Panc1 (cell line): ENCODE measurements around the gene PDPK1. TPM values are rescaled to one million over a fixed set of nuclear protein-coding genes. Genes with fewer than 3 reads are reported as not detected.
"Not testable (repeated sequence)": the region's sequence is repeated elsewhere in the genome, so short reads cannot be mapped to it uniquely, and the experiment has no call there.

Experiments
- ATAC-seq: fragments of 200-7000 bp; cut with Tn5 transposase; 2 replicates; pipeline ENCODE4 v1.9.1; 2020; ENCODE audit warnings: mild to moderate bottlenecking, moderate library complexity
- BruUV-seq: library from RNA; stranded (reverse); fragments of 400-500 nt; replicated peaks from 2 replicates; lab custom pipeline; 2021; lab: Mats Ljungman, UMichigan
- CTCF ChIA-PET: fragments of 300-600 bp; sonication (Branson Sonifier 250); formaldehyde crosslinking; loops from one replicate; lab custom pipeline; 2022; ENCODE audit warnings: antibody characterized with exemption; lab: Charles Lee
- POLR2A ChIA-PET: fragments of 300-600 bp; sonication (Branson Sonifier 250); formaldehyde crosslinking; loops from one replicate; lab custom pipeline; 2022; ENCODE audit warnings: antibody characterized with exemption; lab: Charles Lee
- DNase-seq: peaks from one replicate; pipeline ENCODE4 v3.0.0-alpha.2; 2010; ENCODE audit warnings: low read depth, low spot score
- H3K27ac ChIP-seq: 2 replicates; pipeline ENCODE4 v1.5.1; 2011; ENCODE audit warnings: mild to moderate bottlenecking, low read length, inconsistent platforms
- H3K27me3 ChIP-seq: fragments of 200-500 bp; sonication (Bioruptor generic); 2 replicates; pipeline ENCODE4 v1.6.0; 2014; ENCODE audit warnings: low read length, inconsistent platforms; ENCODE audit not compliant: control insufficient read depth, insufficient read depth
- H3K36me3 ChIP-seq: fragments of 200-500 bp; sonication (Bioruptor generic); 2 replicates; pipeline ENCODE4 v1.5.1; 2014; ENCODE audit warnings: inconsistent platforms, mild to moderate bottlenecking, low read length, moderate library complexity; ENCODE audit not compliant: control insufficient read depth, insufficient read depth
- H3K4me1 ChIP-seq: 2 replicates; pipeline ENCODE4 v1.5.1; 2011; ENCODE audit warnings: inconsistent platforms, mild to moderate bottlenecking, low read length, moderate library complexity; ENCODE audit not compliant: control insufficient read depth, insufficient read depth
- H3K4me3 ChIP-seq, 2 experiments: 2 replicates each; pipeline ENCODE4 v1.5.1; 2011 to 2012; ENCODE audit warnings: low read depth in 2 of 2, low read length in 2 of 2, mild to moderate bottlenecking in 2 of 2, inconsistent platforms in 1 of 2, moderate library complexity in 1 of 2
- H3K9me3 ChIP-seq: fragments of 200-500 bp; sonication (Bioruptor generic); 2 replicates; pipeline ENCODE4 v1.5.1; 2014; ENCODE audit warnings: low read depth, mild to moderate bottlenecking, inconsistent platforms, low read length, moderate library complexity; ENCODE audit not compliant: control insufficient read depth, insufficient read depth
- in situ Hi-C: cut with HindIII; loops from 2 replicates; pipeline ENCODE4 v1.10.0; 2016; ENCODE audit warnings: low sequenced_read_pairs, low pct_unique_long_range_greater_than_20kb
- intact Hi-C: fragments of 100-400 bp; cut with micrococcal nuclease; formaldehyde crosslinking; loops from one replicate; pipeline ENCODE4 v1.10.0; 2022; ENCODE audit not compliant: unreplicated experiment
- total RNA-seq: library from RNA; stranded (reverse); gene quantifications from one replicate; pipeline ENCODE4 v1.2.1, GENCODE V29; 2021; ENCODE audit not compliant: unreplicated experiment

The PDPK1 gene
- total RNA-seq, 1 experiment from 2014 or later = 43.2 TPM

- CTCF ChIA-PET, H3K9me3 ChIP-seq, intact Hi-C loops, in situ Hi-C loops, H3K36me3 ChIP-seq, ATAC-seq, H3K27ac ChIP-seq, H3K27me3 ChIP-seq, DNase-seq, POLR2A ChIA-PET, H3K4me1 ChIP-seq: not testable (repeated sequence)
- peak overlapping the region in 1 of 2 experiments; percentile 61; a peak in 2 of 4 replicates for H3K4me3 ChIP-seq
- BruUV-seq = TSS peak; percentile 69
Observed at GRCh38 chr16:2539192-2539844, 1.5 kb downstream of the PDPK1 start.

DNA sequence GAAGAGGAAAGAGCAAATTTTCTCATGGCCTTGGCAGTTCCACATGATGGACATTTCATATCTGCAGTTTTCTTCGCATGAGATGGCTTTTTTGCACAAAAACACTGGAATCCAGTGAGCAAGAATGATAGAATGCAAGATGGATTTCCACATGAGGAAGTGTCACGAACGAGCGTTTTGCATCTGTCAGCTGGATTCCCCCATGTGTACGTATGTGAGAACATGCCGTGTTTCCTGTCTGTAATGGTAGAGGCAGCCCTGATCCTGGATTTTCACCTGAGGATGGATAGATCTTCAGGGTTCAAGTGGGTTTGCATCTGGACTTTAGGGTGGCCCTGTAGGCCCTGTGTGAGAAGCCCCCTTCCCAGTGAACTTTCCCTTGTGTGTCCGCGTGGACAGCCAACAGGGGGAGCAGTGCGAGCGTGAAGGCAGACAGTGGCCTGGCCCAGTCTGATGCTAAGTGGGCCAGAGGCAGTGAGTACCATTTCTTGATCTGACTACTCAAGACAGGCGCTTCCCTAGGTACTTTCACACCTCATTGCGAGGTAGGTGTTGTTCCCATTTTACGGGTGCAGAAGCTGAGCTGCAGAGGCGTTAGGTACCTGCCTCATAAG lies 2.1 kb downstream of the PDPK1 start:
- H3K9me3 ChIP-seq, H3K4me1 ChIP-seq, BruUV-seq, in situ Hi-C loops, ATAC-seq, POLR2A ChIA-PET, H3K4me3 ChIP-seq, intact Hi-C loops, H3K36me3 ChIP-seq, H3K27me3 ChIP-seq, DNase-seq, H3K27ac ChIP-seq, CTCF ChIA-PET: not testable (repeated sequence)

DNA sequence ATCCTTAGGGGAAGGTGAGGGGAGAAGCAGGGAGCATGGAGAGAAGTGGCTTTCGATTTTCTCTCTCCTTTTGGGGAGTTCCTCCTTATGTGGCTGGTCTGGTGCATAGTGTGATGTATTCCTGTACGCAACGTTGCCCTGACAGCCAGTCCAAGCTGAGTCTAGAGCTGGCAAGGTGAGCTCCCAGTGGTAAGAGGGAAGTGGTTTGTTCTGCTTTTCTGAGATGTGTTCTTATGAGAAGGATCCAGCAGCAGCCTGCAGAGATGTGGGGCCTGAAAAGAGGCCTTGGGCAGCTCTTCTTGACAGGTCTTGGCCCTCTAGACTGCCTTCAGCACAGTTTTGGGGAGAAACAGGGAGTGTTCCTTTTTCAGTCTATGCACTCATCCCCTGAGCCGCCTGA lies 3.1 kb downstream of the PDPK1 start:
- H3K4me3 ChIP-seq, ATAC-seq, H3K27me3 ChIP-seq, POLR2A ChIA-PET, in situ Hi-C loops, H3K27ac ChIP-seq, CTCF ChIA-PET, H3K9me3 ChIP-seq, H3K4me1 ChIP-seq, BruUV-seq, H3K36me3 ChIP-seq, intact Hi-C loops, DNase-seq: not testable (repeated sequence)

DNA sequence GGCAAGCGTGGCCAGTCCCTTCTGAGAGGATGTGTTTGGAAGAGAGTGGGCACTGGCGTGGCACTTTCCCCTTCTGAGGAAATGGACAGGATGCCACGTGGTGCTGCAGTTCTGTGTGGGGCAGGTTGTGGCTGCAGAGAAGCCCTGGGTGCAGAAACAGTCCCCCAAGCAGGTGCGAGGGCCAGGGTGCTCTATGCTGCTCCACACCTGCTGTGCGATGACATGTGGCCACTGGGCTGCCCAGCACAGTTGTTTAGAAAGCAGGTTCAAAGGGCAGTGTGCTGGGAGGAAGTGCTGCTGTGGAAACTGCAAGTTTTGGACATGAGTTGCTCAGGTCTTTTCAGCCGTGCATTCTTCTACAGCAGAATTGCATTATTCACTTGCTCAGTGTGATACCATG lies 3.6 kb downstream of the PDPK1 start:
- H3K4me1 ChIP-seq, DNase-seq, H3K9me3 ChIP-seq, H3K4me3 ChIP-seq, H3K27me3 ChIP-seq, ATAC-seq, H3K27ac ChIP-seq, BruUV-seq, CTCF ChIA-PET, in situ Hi-C loops, POLR2A ChIA-PET, intact Hi-C loops, H3K36me3 ChIP-seq: not testable (repeated sequence)

DNA sequence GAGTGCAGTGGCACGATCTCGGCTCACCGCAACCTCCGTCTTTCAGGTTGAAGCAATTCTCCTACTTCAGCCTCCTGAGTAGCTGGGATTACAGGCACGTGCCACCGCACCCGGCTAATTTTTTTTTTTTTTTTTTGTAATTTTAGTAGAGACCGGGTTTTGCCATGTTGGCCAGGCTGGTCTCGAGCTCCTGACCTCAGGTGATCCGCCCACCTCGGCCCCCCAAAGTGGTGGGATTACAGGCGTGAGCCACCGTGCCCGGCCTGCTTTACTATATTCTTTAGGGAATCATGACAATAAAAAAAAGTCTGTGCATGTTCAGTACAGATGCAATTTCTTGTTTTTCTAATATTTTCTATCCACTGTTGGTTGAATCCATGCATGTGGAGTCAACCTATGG lies 6.0 kb downstream of the PDPK1 start:
- H3K27ac ChIP-seq, H3K4me1 ChIP-seq, CTCF ChIA-PET, H3K27me3 ChIP-seq, H3K36me3 ChIP-seq, ATAC-seq, BruUV-seq, POLR2A ChIA-PET, in situ Hi-C loops, intact Hi-C loops, DNase-seq, H3K4me3 ChIP-seq, H3K9me3 ChIP-seq: not testable (repeated sequence)

DNA sequence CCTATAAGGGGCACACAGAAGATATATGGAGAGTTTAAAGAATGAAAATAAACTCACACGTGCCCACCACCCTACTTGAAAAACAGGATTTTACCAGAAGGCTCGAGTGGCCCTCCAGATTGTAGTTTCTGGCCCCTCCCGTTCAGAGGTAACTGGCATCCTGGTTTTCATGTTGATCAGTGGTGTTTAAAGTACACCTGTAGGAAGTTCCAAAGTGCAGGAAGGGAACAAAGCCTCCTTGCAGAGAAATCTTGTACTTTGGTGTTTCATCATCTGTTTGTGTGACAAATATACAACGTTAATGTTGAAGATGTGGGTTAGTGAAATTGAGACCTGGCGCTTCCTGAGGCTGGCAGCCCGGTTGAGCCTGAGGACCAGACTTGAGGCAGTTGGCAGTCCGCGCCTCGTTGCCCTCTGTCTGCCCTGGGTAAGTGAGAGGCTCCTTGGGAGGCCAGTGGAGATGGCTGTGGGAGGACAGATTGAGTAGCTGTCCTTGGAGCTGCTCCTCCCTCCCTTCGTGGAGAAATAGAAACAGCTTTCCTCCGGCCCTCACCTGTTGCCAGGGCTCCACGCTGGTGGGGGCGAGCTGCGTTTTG lies 12.6 kb downstream of the PDPK1 start:
- TSS peak; percentile 80 for BruUV-seq
- DNase-seq, in situ Hi-C loops, POLR2A ChIA-PET, H3K36me3 ChIP-seq, H3K4me1 ChIP-seq, H3K9me3 ChIP-seq, CTCF ChIA-PET, intact Hi-C loops, ATAC-seq, H3K27ac ChIP-seq, H3K27me3 ChIP-seq, H3K4me3 ChIP-seq: not testable (repeated sequence)

GRCh38 chr16:2551420-2551889 lies 13.6 kb downstream of the PDPK1 start:
- H3K36me3 ChIP-seq, H3K27me3 ChIP-seq, ATAC-seq, BruUV-seq, in situ Hi-C loops, intact Hi-C loops, H3K4me1 ChIP-seq, H3K4me3 ChIP-seq, POLR2A ChIA-PET, DNase-seq, H3K27ac ChIP-seq, H3K9me3 ChIP-seq: not testable (repeated sequence)
- CTCF ChIA-PET = interaction anchor here (0.7 kb wide), 1 partner anchor 280 kb away, joined by 7 read pairs; no protein-coding TSS in a partner anchor
